Erythroblast (primary cell): Measurements from ENCODE around the gene ARMC8.

Experiments used
- DNase-seq, 2 experiments: peaks; one replicate each; lab custom pipeline; 2025; lab: John Stamatoyannopoulos, UW
- GATA1 ChIP-seq: IDR thresholded peaks from 2 replicates; pipeline ENCODE4 v1.6.1; 2011; ENCODE audit warnings: low read depth, mild to moderate bottlenecking, control low read depth, low read length, moderate library complexity
- POLR2A ChIP-seq: IDR thresholded peaks from 2 replicates; pipeline ENCODE4 v1.6.1; 2011; ENCODE audit warnings: mild to moderate bottlenecking, low read length

ARMC8 gene

DNA sequence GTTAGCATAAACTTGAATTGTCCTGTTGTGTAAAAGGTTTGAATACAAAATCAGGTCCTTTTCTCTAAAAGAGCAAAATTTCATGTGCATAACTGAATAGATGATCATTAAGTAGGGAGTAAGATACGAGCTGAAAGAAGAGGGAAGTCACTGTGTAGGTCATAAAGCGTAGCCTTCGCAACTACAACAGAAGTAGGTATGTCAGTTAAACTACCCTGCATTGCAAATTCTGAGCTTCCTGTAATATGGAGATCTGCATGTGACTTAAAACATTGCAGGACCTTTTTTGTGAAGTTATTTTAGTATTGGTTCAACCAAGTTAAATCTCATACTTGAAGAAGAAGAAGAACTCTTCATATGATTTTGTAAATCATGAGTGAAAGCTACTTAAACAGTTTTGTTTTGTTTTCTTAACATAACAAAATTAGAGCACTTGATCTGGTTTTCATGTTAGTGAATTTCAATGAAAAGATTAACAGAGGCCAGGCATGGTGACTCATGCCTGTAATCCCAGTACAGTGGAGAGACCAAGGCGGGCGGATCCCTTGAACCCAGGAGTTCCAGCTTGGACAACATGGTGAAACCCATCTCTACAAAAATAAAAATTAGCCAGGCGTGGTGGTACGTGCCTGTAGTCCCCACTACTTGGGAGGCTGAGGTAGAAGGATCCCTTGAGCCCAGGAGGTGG lies 26.4 kb downstream of the ARMC8 start:
- TF ChIP-seq POLR2A, result no peak
- TF ChIP-seq GATA1, result no peak
- DNase-seq, result peak in 1 of 2 experiments; percentile 35

DNA sequence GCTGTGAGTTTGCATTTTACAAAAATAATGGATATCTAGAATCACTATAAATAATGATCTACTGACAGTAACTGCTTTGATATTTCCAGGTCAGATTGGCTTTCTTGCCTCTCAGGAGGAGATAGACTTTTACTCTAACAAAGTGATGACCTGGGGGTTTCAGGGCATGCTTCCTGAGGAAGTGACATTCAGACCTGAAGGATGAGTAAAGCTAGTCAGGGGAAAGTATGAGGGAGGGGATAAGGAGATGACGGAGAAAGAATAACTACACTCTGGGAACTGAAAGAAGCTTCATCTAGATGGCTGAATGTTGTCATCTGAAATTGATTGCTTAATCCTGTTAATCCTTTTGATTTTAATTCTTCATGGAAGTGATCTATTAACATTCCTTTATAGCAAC lies 32.2 kb downstream of the ARMC8 start:
- TF ChIP-seq POLR2A, result no peak
- TF ChIP-seq GATA1, result no peak
- DNase-seq, result no peak

DNA sequence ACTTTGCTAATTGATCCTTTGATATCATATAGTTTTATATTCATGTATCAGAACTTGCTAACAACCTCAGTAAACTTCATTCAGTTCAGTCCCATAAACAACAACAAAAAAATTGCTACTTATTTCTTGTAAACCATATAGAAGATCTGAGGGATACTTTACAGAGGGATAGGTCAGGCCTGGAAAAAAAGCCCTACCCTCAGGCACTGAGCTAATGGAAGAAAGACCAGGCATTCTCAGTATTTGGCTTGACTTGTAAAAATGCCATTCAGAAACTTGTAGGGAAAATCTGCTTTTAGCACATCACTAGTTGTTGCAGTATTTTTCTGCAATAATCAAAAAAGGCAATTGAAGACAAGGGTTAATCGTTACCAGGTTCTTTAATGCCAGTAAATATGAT lies 33.1 kb downstream of the ARMC8 start:
- no peak for DNase-seq
- TF ChIP-seq GATA1, result no peak
- no peak for TF ChIP-seq POLR2A

DNA sequence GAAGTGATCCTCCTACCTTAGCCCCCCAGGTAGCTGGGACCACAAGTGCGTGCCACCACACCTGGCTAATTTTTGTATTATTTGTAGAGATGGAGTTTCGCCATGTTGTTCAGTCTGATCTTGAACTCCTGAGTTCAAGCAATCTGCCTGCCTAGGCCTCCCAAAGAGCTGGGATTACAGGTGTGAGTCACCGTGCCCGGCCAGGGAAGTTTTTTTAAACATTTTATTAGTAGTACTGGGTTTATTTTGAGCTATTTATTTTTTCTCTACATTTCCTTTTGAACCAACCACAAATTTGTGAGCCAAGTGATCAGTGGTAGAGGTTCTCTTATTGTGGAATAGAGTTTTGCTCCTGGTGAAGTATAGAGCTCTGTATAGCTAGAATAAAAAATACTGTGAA lies 33.7 kb downstream of the ARMC8 start:
- TF ChIP-seq POLR2A, result no peak
- TF ChIP-seq GATA1, result no peak
- DNase-seq, result no peak

DNA sequence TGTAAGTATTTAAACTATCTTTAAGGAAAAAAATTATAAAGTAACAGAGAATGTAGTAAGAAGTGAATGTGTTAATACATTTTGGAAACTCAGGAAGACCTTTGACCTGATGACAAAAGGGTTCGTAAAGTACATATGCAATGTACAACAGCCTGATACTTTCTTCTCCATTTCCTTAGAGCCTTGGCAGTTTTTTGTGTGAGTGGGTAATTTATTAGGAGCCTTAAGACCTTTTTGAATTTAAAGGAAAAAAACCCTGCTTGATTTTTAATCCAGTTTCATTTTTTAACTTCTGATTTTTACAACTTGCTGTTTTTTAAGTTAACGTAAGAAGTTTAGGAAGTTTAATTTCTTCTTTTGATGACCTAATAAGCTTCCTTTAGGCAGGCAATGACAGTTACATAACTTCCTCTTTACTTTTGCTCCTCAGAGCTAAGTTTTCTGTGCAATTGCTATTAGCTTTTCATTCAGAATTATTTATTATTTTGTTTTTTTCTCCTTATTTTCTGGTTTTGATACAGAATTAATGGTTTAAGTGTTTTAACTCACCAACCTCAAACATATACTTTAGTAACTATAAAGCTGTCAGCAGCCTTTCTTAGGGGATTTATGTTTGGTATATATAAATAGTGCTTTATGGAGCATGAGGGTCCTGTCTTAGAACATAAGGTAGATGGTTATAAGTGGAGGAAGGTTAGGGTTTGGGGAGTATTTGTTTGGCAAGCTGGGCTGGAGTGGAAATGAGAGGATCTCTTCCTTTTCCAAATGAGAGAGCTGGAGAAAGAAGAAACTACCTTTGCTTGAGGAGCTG lies 35.2 kb downstream of the ARMC8 start:
- DNase-seq, result no peak
- no peak for TF ChIP-seq POLR2A
- TF ChIP-seq GATA1, result no peak

DNA sequence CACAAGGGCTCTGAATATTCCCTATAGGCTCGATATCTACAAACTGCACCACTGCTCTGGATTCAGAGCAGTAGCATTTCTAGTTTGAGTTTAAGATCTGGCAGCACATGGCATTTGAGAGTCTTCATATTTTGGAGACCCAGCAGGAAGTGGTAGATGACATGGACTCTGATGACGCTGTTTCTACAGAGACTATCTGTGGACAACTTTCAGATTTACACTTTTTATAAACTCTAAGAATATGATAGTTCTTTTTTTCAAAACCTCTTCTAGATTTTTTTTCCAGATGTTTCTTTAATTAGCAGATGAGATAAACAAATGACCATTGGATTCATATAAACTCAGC lies 35.8 kb downstream of the ARMC8 start:
- DNase-seq, result no peak
- TF ChIP-seq GATA1 (no peak), POLR2A (no peak)

DNA sequence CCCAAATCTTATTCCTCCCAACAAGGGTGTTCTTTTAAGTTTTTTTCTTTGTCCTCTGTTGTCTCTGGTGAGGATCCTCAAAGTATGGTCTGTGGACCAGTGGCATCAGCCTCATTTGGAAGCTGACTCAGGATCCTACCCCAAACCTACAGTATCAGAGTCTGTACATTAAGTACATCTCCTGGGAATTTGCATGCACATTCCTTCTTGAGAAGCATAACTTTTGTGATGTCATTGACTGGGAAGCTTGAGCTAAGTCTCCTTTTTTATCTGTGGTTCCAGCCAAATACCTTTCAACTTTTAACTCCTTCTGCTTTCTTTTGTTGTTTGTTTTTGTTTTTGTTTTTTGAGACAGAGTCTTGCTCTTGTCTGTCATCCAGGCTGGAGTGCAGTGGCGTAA lies 40.5 kb downstream of the ARMC8 start:
- no peak for DNase-seq
- TF ChIP-seq GATA1, result no peak
- TF ChIP-seq POLR2A, result no peak

DNA sequence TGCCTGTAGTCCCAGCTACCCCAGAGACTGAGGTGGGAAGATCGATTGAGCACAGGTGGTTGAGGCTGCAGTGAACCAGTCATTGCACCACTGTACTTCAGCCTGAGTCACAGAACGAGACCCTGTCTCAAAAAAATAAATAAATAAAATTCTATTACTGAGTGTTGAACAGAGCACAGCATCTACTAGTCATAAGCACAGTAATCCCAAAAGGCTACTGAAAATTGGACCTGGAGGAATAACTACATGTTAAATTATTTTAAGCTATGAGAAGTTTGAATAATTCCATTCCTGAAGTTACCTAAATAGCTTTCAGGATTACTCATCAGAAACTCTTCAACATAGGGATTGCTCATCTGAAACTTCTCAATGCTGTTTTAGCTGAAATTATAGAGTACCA lies 43.4 kb downstream of the ARMC8 start:
- DNase-seq, result no peak
- TF ChIP-seq GATA1 (no peak), POLR2A (no peak)

DNA sequence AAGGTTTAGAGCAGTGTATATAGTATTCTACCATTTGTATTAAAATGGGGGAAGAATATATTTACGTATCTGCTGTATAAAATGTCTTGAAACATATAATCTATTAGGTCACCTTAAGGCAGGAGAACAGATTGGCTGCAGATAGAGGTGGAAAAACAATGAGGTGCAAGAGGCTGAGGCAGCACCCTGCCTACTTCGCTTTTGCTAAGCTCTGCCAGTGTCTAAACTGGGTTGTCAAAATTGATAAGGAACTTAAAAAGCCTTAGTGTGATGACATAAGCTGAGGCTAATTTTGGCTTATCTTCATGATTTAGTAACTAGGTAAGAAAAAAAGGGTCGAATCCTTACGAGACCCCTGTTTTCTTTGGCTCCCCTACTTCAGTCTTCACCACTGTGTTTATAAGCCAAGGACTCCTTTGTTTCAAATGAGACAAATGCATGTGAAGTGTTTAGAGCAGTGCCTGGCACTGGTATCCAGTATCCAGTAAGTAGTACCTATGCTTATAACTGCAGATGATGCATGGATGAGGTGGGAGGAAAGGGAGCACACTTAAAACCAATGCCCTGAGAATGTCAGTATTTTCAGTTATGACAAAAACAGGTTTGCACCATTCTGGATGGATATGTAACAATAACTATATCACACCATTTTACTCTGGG lies 45.7 kb downstream of the ARMC8 start:
- DNase-seq, result no peak
- TF ChIP-seq GATA1, result no peak
- no peak for TF ChIP-seq POLR2A

DNA sequence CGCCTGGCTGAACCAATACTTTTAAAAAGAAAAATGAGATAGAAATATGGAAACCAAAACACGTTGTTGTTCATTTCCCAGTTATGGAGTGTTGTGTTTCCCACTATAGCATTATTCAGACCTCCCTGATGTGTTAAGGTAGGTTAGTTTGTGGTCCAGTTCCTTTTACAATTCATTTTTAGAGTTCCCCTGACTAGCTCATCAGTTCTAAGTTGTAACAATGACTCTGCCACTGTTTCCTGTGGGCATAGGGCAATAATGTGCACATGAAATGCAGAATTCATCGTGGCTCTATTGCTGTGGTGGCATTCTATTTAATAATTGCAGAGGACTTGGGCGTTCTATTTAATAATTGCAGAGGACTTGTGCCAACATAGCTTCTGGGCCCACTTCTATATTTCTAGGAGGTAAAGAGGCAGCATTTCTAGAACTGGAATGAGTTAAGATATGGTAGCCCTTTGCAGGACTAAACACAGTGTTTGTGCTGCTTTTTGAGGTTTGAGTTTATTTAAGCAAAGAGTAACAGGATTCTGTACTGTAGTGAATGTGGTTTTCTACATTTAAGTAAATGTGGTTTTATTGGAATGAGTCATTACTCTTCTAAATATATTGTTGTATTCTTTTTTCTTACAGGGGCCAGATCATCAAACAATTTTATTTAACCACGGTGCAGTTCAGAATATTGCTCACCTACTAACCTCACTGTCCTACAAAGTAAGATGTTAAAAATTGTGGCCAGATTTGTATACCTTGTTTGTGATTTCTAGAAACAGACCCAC lies 47.5 kb downstream of the ARMC8 start:
- no peak for TF ChIP-seq POLR2A
- TF ChIP-seq GATA1, result no peak
- DNase-seq, result no peak

DNA sequence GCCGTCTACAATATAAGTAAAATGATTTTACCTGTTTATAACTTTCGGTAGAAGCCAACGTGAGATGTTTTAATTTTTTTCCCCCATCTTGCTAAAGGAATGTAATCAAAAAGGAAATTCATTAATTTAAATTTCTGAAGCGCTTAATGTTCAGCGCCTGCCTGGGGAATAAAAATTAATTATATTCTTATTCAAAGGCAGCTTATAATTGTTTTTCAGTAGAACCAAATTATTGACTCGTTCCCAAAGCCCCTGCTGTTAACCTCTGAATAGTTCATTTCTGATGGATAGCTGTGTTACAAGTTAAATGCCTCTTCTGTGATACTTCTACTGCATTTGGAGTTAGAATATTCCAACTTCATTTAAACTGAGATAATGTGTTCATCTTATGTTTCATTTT lies 51.6 kb downstream of the ARMC8 start:
- TF ChIP-seq GATA1 (no peak), POLR2A (no peak)
- DNase-seq, result no peak

DNA sequence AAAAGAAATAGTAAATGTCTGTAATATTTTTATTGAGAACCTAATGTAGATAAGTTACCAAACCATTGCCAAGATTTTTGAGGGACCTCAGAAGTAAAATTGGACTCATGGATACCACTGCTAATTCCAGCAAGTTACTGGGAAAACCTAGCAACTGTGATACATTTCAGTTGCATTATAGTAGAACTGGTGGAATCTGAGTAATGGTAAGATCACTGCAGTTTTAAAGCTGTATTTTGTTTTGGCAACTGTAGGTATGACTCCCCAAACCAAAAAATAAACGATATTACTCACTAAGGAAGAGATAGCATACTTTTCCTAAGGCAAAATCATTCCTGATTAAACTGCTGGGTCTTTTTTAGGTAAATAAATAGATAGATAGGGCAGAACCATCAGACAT lies 54.0 kb downstream of the ARMC8 start:
- TF ChIP-seq POLR2A, result no peak
- no peak for TF ChIP-seq GATA1
- no peak for DNase-seq

DNA sequence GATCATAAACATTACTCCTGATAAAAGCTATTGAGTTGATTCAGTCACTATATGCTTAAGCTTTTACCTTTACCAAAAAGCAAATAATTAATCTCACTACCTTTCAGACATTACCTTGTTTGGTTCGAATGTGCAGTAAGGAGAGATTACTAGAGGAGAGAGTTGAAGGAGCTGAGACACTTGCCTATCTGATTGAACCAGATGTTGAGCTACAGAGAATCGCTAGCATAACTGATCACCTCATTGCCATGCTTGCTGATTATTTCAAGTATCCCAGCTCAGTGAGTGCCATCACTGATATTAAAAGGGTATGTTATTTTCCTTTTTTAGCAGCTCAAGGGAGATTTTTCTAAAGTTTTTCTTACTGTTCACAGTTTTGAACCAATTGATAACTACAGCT lies 54.6 kb downstream of the ARMC8 start:
- TF ChIP-seq GATA1 (no peak), POLR2A (no peak)
- DNase-seq, result peak; percentile 63 to 85

DNA sequence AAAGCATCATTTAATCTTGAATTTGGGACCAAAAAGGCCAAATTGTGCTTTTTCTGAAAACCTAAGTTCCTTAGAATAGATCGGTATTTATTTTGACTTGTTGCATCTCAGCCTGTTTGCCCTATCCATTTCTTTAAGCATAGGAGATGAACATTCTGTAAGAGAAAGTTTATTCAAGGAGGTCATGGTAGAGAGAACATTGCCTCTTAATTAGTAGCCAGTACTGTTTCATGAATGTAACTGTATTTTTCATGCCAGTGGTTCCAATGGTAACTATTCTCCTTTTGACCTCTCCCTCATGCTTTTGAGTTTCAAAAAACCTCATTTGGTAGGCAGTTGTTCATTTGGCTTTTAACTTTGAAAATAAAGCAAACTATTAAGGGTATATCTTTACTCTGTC lies 55.4 kb downstream of the ARMC8 start:
- DNase-seq, result no peak
- TF ChIP-seq GATA1 (no peak), POLR2A (no peak)
